T-helper 22 cell (primary cell): ENCODE measurements around the gene HRC.
"Not testable (repeated sequence)": the region's sequence is repeated elsewhere in the genome, so short reads cannot be mapped to it uniquely, and the experiment has no call there.

ENCODE experiments used
- DNase-seq: peaks from one replicate; pipeline ENCODE4 v3.0.0-alpha.2; 2020; ENCODE audit warnings: low read depth

Gene HRC, protein sequence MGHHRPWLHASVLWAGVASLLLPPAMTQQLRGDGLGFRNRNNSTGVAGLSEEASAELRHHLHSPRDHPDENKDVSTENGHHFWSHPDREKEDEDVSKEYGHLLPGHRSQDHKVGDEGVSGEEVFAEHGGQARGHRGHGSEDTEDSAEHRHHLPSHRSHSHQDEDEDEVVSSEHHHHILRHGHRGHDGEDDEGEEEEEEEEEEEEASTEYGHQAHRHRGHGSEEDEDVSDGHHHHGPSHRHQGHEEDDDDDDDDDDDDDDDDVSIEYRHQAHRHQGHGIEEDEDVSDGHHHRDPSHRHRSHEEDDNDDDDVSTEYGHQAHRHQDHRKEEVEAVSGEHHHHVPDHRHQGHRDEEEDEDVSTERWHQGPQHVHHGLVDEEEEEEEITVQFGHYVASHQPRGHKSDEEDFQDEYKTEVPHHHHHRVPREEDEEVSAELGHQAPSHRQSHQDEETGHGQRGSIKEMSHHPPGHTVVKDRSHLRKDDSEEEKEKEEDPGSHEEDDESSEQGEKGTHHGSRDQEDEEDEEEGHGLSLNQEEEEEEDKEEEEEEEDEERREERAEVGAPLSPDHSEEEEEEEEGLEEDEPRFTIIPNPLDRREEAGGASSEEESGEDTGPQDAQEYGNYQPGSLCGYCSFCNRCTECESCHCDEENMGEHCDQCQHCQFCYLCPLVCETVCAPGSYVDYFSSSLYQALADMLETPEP

DNA sequence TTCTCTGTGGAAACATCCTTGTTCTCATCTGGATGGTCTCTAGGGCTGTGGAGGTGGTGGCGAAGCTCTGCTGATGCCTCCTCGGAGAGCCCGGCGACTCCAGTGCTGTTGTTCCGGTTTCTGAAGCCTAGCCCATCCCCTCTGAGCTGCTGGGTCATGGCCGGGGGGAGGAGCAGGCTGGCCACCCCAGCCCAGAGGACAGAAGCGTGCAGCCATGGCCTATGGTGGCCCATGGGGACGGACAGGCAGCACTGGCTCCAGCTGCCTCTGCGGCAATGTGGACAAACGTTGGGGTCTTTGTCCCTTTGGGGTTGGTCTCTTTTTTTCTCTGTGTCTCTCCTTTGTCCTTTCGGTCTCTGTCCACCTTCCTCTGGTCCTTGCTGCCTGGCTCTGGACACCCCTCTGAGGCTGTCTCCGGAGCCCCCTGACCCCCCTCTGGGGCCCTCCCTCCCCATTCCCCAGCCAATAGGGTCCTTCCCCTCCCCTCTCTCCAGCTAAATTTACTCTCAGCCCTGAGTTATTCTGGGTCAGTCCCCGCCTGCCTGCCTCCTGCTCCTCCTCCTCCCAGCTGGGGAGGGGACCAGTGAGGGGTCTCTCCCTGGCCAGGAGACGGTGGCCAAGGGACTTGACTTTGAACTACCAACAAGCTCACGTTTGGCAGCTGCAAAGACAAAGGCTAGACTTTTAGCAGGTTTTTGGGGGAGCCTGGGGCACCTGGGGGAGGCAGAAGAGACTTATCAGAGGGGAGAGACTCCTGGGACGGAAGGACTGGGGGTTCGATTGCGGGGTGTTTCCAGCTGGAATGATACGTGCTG is at the start of gene HRC:
TSS of gene HRC (minus strand) at position 392 of the 815 bp plus-strand sequence. CDS start at position 233, 159 bp downstream.
- no peak for DNase-seq

DNA sequence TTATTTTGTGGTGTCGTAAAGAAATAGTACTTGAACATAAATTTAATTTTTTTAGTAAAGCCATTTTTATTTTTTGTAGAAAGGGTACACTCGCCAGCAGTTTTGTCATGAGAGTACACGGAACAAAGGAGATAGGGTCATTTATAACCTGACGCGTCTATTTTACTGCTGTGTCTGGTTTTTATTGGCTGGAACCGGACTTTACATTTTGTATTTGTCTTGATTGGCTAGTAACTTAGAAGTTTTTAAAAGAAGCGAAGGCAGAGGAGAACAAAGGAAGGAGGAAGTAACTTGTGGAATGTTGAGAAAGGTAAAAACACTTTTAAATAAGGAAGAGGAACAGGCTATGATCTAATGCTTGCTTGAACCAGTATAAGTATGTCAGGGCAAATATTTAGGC is 45.8 kb upstream of the HRC start:
- DNase-seq: no peak

DNA sequence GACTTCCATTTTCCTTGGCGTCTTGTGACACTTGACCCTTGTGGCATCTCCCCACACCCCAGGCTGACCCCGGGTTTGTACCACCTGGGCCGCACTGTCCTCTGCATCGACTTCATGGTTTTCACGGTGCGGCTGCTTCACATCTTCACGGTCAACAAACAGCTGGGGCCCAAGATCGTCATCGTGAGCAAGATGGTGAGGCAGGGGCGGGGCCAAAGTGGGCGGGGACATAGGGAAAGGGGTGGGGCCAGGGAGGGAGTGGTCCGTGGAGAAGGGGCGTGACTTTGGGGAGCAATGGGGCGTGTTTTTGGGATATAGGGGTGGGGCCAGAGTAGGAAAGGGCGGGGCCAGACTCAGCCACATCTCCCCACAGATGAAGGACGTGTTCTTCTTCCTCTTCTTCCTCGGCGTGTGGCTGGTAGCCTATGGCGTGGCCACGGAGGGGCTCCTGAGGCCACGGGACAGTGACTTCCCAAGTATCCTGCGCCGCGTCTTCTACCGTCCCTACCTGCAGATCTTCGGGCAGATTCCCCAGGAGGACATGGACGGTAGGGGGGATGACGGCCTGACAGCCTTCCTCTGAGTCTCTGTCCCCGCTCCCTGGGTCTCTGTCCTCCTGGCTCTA is 45.2 kb upstream of the HRC start:
- DNase-seq: no peak

DNA sequence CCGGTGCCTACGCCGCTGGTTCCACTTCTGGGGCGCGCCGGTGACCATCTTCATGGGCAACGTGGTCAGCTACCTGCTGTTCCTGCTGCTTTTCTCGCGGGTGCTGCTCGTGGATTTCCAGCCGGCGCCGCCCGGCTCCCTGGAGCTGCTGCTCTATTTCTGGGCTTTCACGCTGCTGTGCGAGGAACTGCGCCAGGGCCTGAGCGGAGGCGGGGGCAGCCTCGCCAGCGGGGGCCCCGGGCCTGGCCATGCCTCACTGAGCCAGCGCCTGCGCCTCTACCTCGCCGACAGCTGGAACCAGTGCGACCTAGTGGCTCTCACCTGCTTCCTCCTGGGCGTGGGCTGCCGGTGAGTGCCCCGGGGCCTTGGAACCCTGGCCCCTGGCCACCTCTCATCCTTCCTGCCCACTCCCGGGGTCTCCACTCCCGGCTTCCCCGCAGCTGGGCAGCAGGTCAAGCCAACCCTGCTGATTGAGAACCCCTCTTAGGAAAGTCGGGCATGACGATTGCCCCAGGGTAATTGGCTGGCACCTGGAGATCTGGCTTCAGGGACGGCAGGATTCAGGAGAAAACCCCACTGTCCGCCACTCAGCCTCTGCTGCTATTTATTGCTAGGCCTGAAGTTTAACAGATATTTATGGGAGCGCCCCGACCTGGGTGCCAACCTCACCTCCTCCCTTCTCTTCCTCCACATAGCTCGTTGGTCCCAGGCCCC is 41.5 kb upstream of the HRC start:
- DNase-seq: no peak

DNA sequence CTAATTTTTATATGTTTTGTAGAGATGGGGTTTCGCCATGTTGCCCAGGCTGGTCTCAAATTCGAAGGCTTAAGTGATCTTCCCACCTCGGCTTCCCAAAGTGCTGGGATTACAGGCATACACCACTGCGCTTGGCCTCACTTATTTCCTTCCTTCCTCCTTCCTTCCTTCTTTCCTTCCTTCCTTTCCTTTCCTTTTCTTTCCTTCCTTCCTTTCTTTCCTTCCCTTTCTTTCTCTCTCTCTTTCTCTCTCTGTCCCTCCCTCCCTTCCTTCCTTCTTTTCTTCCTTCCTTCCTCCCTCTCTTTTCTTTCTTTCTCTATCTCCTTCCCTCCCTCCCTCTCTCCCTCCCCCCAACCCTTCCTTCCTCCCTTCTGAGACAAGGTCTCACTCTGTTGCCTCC is 39.2 kb upstream of the HRC start:
- no peak for DNase-seq

DNA sequence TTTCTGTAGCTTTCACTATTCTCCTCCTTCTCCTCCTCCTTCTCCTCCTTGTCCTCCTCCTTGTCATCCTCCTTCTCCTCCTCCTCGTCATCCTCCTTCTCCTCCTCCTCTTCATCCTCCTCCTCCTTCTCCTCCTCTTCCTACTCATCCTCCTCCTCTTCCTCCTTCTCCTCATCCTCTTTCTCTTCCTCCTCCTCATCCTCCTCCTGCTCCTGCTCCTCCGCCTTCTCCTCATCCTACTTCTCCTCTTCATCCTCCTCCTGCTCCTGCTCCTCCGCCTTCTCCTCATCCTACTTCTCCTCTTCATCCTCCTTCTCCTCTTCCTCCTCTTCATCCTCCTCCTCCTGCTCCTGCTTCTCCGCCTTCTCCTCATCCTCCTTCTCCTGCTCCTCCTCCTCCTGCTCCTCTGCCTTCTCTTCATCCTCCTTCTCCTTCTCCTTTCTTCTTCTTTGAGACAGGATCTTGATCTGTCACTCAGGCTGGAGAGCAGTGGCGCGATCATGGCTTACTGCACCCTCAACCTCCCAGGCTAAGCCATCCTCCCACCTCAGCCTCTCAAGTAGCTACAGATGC is 38.7 kb upstream of the HRC start:
- no peak for DNase-seq

DNA sequence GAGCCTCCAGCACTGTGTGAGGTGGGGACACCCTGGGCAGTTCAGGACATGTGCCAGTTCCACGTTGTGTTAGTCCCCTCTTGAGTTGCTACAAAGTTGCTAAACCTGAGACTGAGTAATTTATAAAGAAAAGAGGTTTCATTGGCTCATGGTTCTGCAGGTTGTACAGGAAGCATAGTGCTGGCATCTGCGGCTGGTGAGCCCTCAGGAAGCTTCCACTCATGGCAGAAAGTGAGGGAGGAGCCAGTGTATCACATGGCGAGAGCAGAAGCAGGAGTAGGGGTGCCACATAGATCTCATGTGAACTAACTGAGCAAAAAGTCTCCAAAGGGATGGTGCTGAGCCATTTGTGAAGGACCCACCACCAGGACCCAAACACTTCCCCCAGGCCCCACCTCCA is 35.6 kb upstream of the HRC start:
- DNase-seq: no peak

DNA sequence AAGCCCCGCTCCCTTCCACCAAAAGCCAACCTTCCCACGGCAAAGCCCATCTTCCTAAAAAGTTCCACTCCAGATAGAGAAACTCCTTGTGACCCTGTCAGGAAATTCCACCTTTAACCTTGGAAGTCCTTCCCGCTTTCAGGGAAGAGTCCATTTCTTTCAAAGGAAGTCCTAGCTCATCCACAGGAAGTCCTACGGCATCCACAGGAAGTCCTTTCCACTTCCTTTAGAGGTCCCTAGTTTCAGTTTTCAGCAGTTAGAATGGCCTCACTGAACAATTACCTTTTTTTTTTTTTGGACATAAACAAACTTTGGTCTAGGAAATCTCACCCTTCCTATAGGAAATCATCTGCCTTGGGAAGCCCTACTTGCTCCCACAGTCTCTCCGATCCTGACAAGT is 34.1 kb upstream of the HRC start:
- no peak for DNase-seq

DNA sequence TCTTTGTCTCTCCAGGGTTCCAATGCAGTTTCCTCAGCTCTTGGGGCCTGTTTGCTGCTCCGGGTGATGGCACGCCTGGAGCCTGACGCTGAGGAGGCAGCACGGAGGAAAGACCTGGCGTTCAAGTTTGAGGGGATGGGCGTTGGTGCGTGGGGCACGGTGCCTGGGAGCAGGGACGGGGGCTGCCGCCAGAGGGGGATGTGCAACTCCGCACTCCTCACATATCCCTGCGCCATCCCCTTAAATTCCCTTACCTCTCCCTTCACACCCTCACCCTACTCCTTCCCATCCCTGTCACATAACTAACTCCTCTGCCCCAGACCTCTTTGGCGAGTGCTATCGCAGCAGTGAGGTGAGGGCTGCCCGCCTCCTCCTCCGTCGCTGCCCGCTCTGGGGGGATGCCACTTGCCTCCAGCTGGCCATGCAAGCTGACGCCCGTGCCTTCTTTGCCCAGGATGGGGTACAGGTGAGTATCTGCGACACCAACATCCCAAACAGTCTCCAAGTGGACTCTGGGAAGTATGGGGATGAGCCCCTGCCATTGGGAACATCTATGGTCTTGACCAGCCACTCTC is 33.5 kb upstream of the HRC start:
- DNase-seq: no peak

DNA sequence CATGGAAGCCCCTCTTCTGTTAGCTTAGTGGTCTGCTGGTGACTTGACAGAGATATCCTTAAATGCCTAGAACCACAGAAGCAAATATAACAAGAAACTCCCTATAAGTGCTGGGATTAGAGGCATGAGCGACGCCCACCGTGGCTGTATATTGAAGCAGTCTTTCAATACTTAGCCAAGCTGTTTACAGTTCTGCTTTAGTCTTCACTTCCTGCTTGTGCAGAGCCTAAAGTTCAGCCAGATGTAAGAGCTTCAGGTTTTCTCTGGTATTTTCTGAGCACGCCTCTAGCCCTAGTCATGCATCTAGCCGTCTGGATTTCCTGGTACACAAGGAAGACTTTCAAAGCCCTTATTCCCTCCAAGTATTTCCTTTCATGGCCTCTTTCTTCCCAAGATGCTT is 30.9 kb upstream of the HRC start:
- no peak for DNase-seq

DNA sequence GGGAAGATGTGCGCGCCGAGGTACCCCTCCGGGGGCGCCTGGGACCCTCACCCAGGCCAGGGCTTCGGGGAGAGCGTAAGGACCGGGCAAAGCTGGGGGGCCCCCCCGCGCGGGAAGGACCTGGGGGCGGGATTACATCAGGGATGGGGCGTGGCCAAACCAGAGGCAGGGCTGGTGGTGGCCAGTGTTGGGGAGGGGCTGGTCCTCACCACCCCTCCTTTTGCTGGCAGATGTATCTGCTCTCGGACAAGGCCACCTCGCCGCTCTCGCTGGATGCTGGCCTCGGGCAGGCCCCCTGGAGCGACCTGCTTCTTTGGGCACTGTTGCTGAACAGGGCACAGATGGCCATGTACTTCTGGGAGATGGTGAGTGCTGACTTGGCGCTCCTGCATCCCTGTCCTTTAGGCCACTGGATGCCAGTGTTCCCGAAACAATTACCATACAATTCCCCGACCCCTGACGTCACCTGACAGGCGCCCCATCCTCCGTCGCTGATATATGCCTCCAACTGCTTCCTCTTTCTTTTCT is 27.7 kb upstream of the HRC start:
- no peak for DNase-seq

DNA sequence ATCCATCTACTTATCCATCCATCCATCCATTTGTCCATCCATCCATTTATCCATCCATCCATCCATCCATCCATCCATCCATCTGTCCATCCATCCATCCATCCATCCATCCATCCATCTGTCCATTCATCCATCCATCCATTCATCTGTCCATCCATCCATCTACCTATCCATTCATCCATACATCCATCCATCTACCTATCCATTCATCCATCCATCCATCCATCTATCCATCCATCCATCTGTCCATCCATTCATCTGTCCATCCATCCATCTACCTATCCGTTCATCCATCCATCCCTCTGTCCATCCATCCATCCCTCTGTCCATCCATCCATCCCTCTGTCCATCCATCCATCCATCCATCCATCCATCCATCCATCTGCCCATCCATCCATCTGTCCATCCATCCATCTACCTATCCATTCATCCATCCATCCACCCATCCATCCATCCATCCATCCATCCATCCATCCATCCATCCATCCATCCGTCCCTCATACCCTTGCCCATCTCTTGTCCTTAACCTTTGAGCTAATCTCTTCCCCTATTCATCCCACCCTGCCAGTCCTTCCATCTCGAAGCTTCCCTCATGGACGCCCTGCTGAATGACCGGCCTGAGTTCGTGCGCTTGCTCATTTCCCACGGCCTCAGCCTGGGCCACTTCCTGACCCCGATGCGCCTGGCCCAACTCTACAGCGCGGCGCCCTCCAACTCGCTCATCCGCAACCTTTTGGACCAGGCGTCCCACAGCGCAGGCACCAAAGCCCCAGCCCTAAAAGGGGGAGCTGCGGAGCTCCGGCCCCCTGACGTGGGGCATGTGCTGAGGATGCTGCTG is 27.0 kb upstream of the HRC start:
- not testable (repeated sequence) for DNase-seq

DNA sequence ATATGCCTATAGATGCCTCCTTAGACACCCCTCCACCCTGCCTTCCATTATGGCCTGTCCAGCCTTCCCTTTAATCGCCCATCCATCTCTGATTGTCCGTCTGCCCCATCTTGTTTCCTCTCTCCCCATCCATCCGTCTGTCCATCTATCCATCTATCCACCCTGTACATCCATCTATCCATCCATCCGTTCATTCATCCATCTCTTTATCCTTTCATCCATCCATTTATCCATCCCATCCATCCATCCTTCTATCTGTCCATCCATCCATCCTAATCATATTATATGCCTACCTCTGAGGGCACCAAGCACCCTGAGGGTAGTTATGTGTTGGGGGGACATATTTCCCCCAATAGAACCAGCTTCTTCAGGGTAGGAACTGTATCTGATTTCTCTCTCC is 25.5 kb upstream of the HRC start:
- DNase-seq: no peak

DNA sequence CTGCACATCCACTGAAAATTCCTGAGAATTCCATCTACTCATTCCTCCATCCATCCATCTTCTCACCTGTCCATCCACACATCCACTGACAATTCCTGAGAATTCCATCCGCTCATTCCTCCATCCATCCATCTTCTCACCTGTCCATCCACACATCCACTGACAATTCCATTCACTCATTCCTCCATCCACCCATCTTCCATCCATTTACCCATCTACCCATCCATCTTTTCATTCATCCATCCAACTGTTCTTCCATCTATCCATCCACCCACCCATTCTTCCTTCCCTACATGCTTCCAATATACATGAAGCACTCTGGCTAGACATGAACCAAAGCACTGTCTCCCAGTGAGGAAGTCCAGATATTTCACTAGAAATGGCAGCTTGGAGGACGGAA is 18.0 kb upstream of the HRC start:
- DNase-seq: no peak

DNA sequence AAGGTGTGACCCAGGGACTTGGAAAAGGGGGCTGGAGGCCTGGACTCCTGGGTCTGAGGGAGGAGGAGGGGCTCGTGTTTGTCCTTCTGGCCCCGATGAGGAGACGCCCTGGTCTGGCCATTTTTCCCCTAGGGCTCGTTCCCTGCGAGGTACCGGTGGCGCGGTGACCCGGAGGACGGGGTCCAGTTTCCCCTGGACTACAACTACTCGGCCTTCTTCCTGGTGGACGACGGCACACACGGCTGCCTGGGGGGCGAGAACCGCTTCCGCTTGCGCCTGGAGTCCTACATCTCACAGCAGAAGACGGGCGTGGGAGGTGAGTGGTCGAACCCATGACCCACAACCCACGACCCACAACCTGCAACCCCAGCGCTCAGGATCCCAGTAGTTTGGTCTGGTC is 13.2 kb upstream of the HRC start:
- DNase-seq: no peak

DNA sequence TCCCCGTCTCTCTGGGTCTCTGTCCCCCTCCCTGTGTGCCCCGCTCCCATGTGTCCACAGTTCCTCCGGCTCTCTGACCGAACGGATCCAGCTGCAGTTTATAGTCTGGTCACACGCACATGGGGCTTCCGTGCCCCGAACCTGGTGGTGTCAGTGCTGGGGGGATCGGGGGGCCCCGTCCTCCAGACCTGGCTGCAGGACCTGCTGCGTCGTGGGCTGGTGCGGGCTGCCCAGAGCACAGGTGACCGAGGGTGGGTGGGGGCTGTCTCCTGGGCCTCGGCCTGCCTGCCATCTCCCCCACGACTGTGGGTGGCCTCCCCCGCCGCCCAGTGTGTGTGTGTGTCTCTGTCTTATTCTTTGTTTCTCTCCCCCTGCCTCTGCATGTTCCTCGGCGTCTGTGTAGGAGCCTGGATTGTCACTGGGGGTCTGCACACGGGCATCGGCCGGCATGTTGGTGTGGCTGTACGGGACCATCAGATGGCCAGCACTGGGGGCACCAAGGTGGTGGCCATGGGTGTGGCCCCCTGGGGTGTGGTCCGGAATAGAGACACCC is 12.7 kb upstream of the HRC start:
- no peak for DNase-seq

DNA sequence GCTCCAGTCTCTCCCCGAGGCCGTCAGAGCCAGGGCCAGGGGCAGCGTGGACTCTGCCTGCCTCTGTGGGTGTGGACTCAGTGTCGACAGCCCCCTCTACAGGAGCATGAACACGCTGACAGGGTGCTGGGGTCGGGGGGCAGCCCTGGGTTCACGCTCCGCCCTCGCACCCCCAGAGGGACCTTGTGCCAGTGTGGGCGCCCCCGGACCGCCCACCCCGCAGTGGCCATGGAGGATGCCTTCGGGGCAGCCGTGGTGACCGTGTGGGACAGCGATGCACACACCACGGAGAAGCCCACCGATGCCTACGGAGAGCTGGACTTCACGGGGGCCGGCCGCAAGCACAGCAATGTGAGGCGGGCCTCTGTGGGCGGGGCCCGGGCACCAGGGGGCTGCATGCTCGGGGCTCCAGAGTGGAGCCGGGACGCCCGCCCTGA is 10.7 kb upstream of the HRC start:
- DNase-seq: no peak

DNA sequence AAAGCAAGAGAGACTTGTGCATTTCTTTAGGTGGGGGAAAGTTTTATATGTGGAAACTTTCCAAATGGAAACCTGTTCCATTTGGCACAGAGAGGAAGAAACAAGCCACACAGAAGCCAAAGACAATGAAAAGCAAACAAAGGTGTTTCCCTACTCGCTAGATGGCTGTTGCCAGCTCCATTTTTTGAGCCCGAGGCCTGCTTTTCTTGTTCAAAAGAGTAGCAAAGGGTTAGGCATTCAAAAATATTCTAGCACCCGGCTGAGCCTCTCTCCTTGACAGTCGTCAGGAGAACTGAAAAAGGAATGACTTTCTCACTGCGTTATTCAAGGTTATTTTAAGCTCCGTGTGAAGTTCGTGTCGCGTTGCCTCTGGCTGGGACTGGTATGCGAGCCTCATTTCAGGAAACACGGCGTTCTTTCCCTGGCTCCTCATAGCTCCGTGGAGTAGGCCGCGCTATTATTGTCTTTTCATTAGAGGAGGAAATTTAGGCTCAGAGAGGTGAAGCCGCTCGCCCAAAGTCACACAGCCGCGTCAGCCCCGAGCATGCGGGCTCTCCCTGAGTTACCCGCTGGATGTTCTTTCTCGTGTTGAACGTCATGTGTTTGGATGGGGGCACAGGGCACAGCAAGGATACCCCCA is 10.0 kb upstream of the HRC start:
- DNase-seq: no peak

DNA sequence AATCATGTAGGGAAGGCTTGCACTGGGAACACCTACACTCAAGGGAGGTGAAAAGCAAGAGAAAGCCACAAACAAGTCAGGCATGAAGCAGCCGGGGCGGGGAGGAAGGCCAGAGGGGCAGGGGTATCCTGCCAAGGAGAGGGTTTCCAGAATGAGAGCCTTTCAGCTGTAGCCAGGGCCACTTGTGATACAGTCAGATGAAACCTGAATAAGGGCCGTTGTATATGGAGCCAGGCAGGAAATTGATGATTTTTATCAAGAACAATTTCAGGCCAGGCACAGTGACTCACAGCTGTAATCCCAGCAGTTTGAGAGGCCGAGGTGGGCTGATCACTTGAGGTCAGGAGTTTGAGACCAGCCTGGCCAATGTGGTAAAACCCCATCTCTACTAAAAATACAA is 6.8 kb upstream of the HRC start:
- DNase-seq: no peak
